NCI-H2029 treated with DMSO at 0.1 percent for 48 hours (cell line): Measurements from ENCODE around the gene MGA.
A peak's percentile ranks its signal among the peaks of the same experiment; 100 is the strongest.

Experiments used
- DNase-seq: peaks from one replicate; lab custom pipeline; 2025; lab: John Stamatoyannopoulos, UW

MGA gene

DNA sequence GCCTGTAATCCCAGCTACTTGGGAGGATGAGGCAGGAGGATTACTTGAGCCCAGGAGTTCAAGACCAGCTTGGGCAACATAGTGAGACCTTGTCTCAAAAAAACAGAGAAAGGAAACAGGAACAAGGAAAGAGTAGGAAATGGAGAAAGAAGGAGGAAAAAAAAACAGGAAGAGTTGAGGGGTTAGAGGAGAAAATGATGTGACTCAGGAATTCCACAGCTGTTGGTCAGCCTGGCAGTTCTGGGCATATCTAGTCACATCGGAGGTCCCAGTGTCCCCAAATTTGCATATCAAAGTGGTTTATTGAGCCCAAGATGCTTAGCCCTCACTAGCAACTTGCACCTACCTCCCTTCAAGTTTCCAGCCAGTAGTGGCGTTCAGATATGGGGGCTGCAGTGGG is 148.9 kb downstream of the MGA start:
- no peak for DNase-seq

- no peak for DNase-seq
These were observed 149.5 kb downstream of the MGA start for GRCh38 chr15:41809526-41810220.

- no peak for DNase-seq
These were observed 150.6 kb downstream of the MGA start for GRCh38 chr15:41810651-41811431.

GRCh38 chr15:41811432-41812195 is 151.4 kb downstream of the MGA start:
- DNase-seq: peak; percentile 43

DNA sequence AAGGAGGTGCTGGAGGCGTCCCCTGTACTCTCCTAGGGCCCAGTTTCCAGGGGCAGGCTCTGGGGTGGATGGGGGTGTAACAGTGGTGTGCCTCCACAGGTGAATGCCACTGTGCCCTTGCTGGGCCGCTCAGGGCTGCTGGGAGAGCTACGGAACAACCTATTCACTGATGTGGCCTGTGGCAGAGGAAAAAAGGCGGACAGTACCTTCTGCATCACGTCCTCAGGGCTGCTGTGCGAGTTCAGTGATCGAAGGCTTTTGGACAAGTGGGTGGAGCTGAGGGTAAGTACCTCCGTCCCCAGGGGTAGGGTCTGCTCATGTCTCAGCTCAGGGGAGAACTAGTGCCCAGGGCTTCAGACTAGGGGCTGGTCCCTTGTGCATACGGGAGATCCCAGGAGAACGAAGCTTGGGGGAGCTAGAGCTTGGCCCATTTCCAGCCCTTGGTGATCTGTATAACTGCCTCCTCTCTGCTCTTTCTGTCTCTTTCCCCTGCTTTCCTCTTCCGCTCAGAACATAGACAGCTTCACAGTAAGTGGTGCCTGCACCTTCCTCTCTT is 152.7 kb downstream of the MGA start:
- DNase-seq: no peak

DNA sequence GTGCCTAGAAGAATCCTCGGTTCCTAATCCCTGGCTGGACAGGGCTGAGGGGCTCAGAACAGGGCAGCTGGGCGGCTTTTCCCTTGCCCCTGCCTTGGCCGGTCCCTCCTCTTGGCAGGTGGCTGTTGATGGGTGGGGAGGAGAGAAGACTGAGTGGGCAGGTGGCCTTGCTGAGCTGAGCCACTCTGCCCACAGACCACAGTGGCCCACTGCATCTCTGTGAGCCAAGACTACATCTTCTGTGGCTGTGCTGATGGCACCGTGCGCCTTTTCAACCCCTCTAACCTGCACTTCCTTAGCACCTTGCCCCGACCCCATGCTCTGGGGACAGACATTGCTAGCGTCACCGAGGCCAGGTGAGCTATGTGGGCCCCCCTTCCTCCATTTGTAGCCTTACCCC is 153.2 kb downstream of the MGA start:
- no peak for DNase-seq

- DNase-seq: no peak
These were observed 154.3 kb downstream of the MGA start for GRCh38 chr15:41814534-41814933.

- no peak for DNase-seq
These were observed 156.6 kb downstream of the MGA start for GRCh38 chr15:41816788-41817187.

DNA sequence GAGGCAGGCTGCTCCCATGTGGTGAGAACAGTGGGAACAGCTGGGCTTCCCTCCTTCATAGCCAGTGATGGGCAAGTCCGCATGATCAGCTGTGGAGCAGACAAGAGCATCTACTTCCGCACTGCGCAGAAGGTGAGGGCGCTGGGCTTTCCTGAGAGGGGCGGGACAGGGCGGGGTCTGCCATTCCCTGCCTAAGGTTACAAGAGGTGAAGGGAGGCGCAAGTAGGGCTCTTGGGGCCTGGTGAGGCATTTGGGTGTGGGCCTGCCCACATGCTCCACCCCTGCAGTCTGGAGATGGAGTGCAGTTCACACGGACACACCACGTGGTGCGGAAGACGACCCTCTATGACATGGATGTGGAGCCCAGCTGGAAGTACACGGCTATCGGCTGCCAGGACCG is 157.1 kb downstream of the MGA start:
- no peak for DNase-seq

DNA sequence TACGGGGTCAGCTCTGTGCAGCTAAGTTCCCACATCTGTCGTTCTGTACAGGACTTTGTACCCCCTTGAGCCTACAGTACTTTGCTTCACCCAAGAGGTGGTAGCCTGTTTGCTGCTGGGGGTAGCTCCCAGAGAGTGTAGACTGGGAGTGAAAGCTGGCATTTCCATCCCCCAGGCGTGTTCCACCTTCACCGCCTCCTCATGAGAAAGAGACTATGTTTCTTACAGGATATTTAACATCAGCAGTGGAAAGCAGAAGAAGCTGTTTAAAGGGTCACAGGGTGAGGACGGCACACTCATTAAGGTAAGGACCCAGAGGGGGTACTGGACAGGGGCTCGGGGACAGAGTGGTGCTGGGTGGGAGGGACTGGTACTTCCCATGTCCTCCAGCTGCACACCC is 157.6 kb downstream of the MGA start:
- no peak for DNase-seq

DNA sequence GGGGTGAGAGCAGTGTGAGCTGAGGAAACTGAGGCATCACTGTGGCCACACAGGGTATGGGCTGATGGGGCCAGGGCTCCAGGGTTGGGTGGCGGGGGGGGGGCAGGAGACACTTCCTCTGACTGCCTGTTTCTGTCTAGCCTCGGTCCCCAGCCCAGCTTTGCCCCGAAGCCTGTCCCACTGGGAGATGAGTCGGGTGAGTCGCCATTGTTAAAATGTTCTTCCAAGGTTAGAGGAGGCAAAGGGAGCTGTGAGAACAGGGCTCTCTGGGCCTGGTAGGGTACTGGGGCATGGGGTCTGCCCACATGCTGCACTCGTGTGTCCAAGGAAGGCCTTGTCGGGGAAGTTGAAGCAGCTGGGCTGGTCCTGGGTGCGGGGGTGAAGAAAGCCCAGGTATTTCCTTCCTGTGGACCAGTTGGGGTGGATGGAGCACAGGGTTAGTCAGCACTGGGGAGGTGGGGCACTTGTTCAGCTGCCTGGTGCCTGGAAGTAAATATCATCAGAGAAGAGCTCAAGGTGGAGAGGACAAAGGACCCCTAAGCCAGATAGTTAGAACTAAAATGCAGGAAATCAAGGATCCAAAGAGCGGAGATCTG is 159.3 kb downstream of the MGA start:
- no peak for DNase-seq

GRCh38 chr15:41820791-41821423 is 160.7 kb downstream of the MGA start:
- no peak for DNase-seq

DNA sequence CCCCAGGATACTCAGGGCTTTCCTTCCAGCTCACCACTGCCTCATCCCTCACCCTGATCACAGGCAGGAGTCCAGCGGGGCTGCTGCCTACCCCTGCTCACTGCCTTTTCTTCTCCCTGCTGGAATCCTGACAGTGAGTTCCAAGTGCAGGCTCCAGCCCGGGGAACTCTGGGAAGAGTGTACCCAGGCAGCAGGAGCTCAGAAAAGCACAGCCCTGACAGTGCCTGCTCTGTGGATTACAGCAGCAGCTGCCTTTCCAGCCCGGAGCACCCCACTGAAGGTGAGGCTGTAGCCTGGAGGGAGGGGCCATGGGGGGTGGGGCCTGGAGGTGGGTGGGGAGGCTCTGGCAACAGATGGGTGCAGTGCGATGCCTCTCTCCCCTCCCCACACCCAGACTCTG is 161.6 kb downstream of the MGA start:
- DNase-seq: no peak

GRCh38 chr15:41822471-41822870 is 162.3 kb downstream of the MGA start:
- no peak for DNase-seq
